22Rv1 (cell line): Measurements from ENCODE around the gene KIF1A.

Experiments used
- CTCF ChIP-seq: fragments of 450-650 bp; IDR thresholded peaks from 2 replicates; pipeline ENCODE4 v1.5.1; 2017; ENCODE audit warnings: mild to moderate bottlenecking
- ZFX ChIP-seq: fragments of 450-650 bp; IDR thresholded peaks from 2 replicates; pipeline ENCODE4 v1.6.1; 2017; ENCODE audit warnings: antibody characterized with exemption, borderline replicate concordance

GRCh38 chr2:240834377-240834975 lies 14.5 kb upstream of the KIF1A start:
- no peak for TF ChIP-seq CTCF
- no peak for TF ChIP-seq ZFX
